OCI-LY7 (cell line): ENCODE measurements around the gene MCTP2.
"Not testable (repeated sequence)": the region's sequence is repeated elsewhere in the genome, so short reads cannot be mapped to it uniquely, and the experiment has no call there.

Experiments
- CTCF ChIP-seq: fragments of 200-600 bp; sonication (generic); conservative IDR thresholded peaks from 2 replicates; pipeline ENCODE4 v1.5.1; 2014; ENCODE audit warnings: mild to moderate bottlenecking, antibody characterized with exemption, low read length, moderate library complexity, mixed read lengths
- EZH2phosphoT487 ChIP-seq: fragments of 200-600 bp; sonication (generic); IDR thresholded peaks from 2 replicates; pipeline ENCODE4 v1.6.1; 2018; ENCODE audit warnings: low read depth, borderline replicate concordance, mild to moderate bottlenecking, mixed run types, antibody characterized with exemption, low read length, moderate library complexity, mixed read lengths

DNA sequence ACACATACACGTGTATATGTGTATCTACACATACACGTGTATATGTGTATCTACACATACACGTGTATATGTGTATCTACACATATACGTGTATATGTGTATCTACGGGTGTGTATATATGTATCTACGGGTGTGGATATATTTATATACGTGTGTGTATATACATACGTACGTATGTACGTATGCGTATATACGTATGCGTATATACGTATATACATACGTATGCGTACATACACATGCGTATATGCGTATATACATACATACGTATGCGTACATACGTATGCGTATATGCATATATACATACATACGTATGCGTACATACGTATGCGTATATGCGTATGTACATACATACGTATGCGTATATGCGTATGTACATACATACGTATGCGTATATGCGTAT, 11.6 kb downstream of the MCTP2 start:
- TF ChIP-seq EZH2phosphoT487, CTCF: not testable (repeated sequence)
